HG03469 (cell line): ENCODE data around the gene GADD45A.
A peak's percentile ranks its signal among the peaks of the same experiment; 100 is the strongest.
"Not testable (repeated sequence)": the region's sequence is repeated elsewhere in the genome, so short reads cannot be mapped to it uniquely, and the experiment has no call there.

ENCODE experiments used
- ATAC-seq: cut with Tn5 transposase; IDR thresholded peaks from one replicate; pipeline ENCODE4 v1.9.1; 2021; ENCODE audit warnings: mild to moderate bottlenecking, moderate library complexity, moderate number of reproducible peaks; ENCODE audit not compliant: unreplicated experiment

GADD45A gene

GRCh38 chr1:67717876-67718275, 32.9 kb downstream of the GADD45A start:
- ATAC-seq: no peak

GRCh38 chr1:67719329-67720196, 34.6 kb downstream of the GADD45A start:
- ATAC-seq: no peak

- no peak for ATAC-seq
Measured at GRCh38 chr1:67721112-67721511, 36.1 kb downstream of the GADD45A start.

GRCh38 chr1:67721650-67722291, 36.8 kb downstream of the GADD45A start:
- no peak for ATAC-seq

GRCh38 chr1:67722292-67722944, 37.4 kb downstream of the GADD45A start:
- no peak for ATAC-seq

- ATAC-seq: no peak
Measured at GRCh38 chr1:67723126-67723525, 38.1 kb downstream of the GADD45A start.

- peak; percentile 63 for ATAC-seq
Measured at GRCh38 chr1:67723620-67724019, 38.6 kb downstream of the GADD45A start.

GRCh38 chr1:67724928-67725560, 40.0 kb downstream of the GADD45A start:
- no peak for ATAC-seq

GRCh38 chr1:67726224-67726623, 41.2 kb downstream of the GADD45A start:
- ATAC-seq: no peak

GRCh38 chr1:67729872-67730271, 44.9 kb downstream of the GADD45A start:
- no peak for ATAC-seq

GRCh38 chr1:67730312-67730711, 45.3 kb downstream of the GADD45A start:
- ATAC-seq: not testable (repeated sequence)

- no peak for ATAC-seq
Measured at GRCh38 chr1:67731322-67731721, 46.3 kb downstream of the GADD45A start.

GRCh38 chr1:67732750-67733151, 47.8 kb downstream of the GADD45A start:
- ATAC-seq: peak; percentile 29

GRCh38 chr1:67733681-67734322, 48.8 kb downstream of the GADD45A start:
- no peak for ATAC-seq

- no peak for ATAC-seq
Measured at GRCh38 chr1:67734323-67734690, 49.3 kb downstream of the GADD45A start.

GRCh38 chr1:67735206-67735605, 50.2 kb downstream of the GADD45A start:
- no peak for ATAC-seq

GRCh38 chr1:67735806-67736627, 51.0 kb downstream of the GADD45A start:
- ATAC-seq: peak; percentile 95

GRCh38 chr1:67736750-67737149, 51.7 kb downstream of the GADD45A start:
- ATAC-seq: no peak

- no peak for ATAC-seq
Measured at GRCh38 chr1:67737875-67738274, 52.9 kb downstream of the GADD45A start.
